B cell (primary cell): ENCODE results near the gene DPYD.

ENCODE experiments used
- CTCF ChIP-seq: fragments of 200-600 bp; IDR thresholded peaks from one replicate; pipeline ENCODE4 v1.8.0; 2022; ENCODE audit warnings: antibody characterized with exemption, mild to moderate bottlenecking
- EZH2 ChIP-seq: IDR thresholded peaks from 2 replicates; pipeline ENCODE4 v1.6.1; 2012; ENCODE audit warnings: borderline replicate concordance, low read depth, mild to moderate bottlenecking, moderate library complexity, low read length; ENCODE audit not compliant: insufficient read depth, poor library complexity, severe bottlenecking

- TF ChIP-seq EZH2 (no peak), CTCF (no peak)
Observed at GRCh38 chr1:97728436-97728835, 192.4 kb downstream of the DPYD start.
